Smooth muscle cell (in vitro differentiated cells): ENCODE measurements around the gene FOS. TPM values are rescaled to one million over a fixed set of nuclear protein-coding genes. Genes with fewer than 3 reads are reported as not detected.
A peak's percentile ranks its signal among the peaks of the same experiment; 100 is the strongest.

Experiments
- DNase-seq: peaks from one replicate; lab custom pipeline; 2025; ENCODE audit not compliant: unreplicated experiment; lab: John Stamatoyannopoulos, UW
- H2AFZ ChIP-seq: fragments of 200-600 bp; sonication (generic); 2 replicates; pipeline ENCODE4 v1.6.0; 2016; ENCODE audit warnings: antibody characterized with exemption, low read depth, mild to moderate bottlenecking
- H3F3A ChIP-seq: fragments of 200-600 bp; sonication (generic); 2 replicates; pipeline ENCODE4 v1.6.0; 2017; ENCODE audit warnings: antibody characterized with exemption, low read depth
- H3K27ac ChIP-seq: fragments of 200-600 bp; sonication (generic); 2 replicates; pipeline ENCODE4 v1.5.1; 2016; ENCODE audit warnings: low read depth, mild to moderate bottlenecking
- H3K27me3 ChIP-seq: fragments of 200-600 bp; sonication (generic); 2 replicates; pipeline ENCODE4 v1.6.1; 2016; ENCODE audit warnings: low read depth, mild to moderate bottlenecking
- H3K36me3 ChIP-seq: fragments of 200-600 bp; sonication (generic); 2 replicates; pipeline ENCODE4 v1.5.1; 2016; ENCODE audit warnings: low read depth
- H3K4me1 ChIP-seq: fragments of 200-600 bp; sonication (generic); 2 replicates; pipeline ENCODE4 v1.5.1; 2016; ENCODE audit warnings: low read depth
- H3K4me2 ChIP-seq: fragments of 200-600 bp; sonication (generic); 2 replicates; pipeline ENCODE4 v1.6.0; 2016; ENCODE audit warnings: mild to moderate bottlenecking
- H3K4me3 ChIP-seq: fragments of 200-600 bp; sonication (generic); 2 replicates; pipeline ENCODE4 v1.5.1; 2016; ENCODE audit warnings: mild to moderate bottlenecking
- H3K79me2 ChIP-seq: fragments of 200-600 bp; sonication (generic); 2 replicates; pipeline ENCODE4 v1.6.0; 2016; ENCODE audit warnings: low read depth, mild to moderate bottlenecking
- H3K9ac ChIP-seq: fragments of 200-600 bp; sonication (generic); 2 replicates; pipeline ENCODE4 v1.6.0; 2016; ENCODE audit warnings: low read depth
- H3K9me3 ChIP-seq: fragments of 200-600 bp; sonication (generic); replicated peaks from 2 replicates; pipeline ENCODE4 v1.5.1; 2016; ENCODE audit warnings: low read depth
- H4K20me1 ChIP-seq: fragments of 200-600 bp; sonication (generic); 2 replicates; pipeline ENCODE4 v1.6.0; 2016; ENCODE audit warnings: low read depth
- WGBS: methylation state at CpG from one replicate; pipeline ENCODE4 v1.1.7; 2016; ENCODE audit warnings: low lambda C conversion rate; 5-methylcytosine and 5-hydroxymethylcytosine counted together
- polyA plus RNA-seq: library from polyadenylated mRNA; unstranded; fragments of >200 nt; fragmentation: Nextera tagmentation; extraction: Ambion mirVana; gene quantifications from 2 replicates; pipeline ENCODE4 v1.2.1, GENCODE V29; 2016
- total RNA-seq: library from RNA; depleted of rRNA; stranded (reverse); fragments of >200 nt; gene quantifications from 2 replicates; pipeline ENCODE4 v1.2.3, GENCODE V29; 2014
- TF ChIP-seq, protein P1 (sequence below): fragments of 200-600 bp; sonication (generic); IDR thresholded peaks from 2 replicates; pipeline ENCODE4 v1.5.1; 2017; ENCODE audit warnings: borderline replicate concordance, mild to moderate bottlenecking, antibody characterized with exemption; ENCODE audit not compliant: insufficient read depth, poor library complexity, severe bottlenecking

The FOS gene
- total and polyA plus RNA-seq, 2 experiments from 2014 or later = 1,280 to 1,567 TPM

DNA sequence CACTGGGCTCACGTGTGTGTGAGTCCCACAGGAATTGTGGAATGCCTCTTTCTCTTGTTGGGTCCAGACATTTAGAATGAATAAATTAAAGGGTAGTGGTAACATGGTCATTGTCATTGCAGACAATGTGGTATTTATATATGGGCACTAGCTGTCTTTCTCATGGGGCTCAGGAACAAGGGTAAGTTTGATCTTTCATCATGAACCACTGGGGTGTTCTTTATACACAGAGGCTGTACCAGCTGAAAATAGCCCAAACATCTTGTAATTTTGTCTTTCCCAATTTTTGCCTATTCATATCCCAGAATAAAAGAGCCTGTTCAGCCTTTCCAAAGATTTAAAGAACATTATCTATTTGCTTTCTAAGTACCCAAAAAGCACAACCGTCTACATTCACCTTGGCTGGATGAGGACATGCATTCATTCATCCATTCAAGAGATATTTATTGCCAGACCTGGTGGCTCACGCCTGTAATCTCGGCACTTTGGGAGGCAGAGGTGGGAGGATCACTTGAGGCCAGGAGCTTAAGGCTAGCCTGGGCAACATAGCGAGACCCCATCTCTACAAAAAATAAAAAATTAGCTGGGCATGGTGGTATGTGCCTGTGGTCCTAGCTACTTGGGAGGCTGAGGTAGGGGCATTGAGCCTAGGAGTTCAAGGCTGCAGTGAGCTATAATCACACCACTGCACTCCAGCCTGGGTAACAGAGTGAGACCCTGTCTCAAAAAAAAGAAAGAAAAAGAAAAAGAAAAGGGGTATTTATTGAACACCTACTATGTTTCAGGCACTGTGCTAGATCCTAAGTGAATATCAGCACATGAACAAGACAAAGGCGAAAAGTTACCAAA, 4.4 kb upstream of the FOS start:
- Histone ChIP-seq H3K79me2 (peaks cover 5% of the 10 kb centered on the region), H3K4me2 (no peak overlapping the region), H4K20me1 (peaks cover 6% of the 10 kb centered on the region), H3K4me1 (no peaks in the 10 kb centered on the region), H2AFZ (no peak overlapping the region), H3K27me3 (no peaks in the 10 kb centered on the region), H3F3A (peaks cover 8% of the 10 kb centered on the region), H3K9ac (no peak overlapping the region), H3K27ac (peak overlapping the region; percentile 12), H3K36me3 (no peaks in the 10 kb centered on the region), H3K9me3 (no peaks in the 10 kb centered on the region), H3K4me3 (no peak overlapping the region)
- 75% methylated on average over 6 of the region's 6 CpGs for WGBS
- TF ChIP-seq, protein P1, sequence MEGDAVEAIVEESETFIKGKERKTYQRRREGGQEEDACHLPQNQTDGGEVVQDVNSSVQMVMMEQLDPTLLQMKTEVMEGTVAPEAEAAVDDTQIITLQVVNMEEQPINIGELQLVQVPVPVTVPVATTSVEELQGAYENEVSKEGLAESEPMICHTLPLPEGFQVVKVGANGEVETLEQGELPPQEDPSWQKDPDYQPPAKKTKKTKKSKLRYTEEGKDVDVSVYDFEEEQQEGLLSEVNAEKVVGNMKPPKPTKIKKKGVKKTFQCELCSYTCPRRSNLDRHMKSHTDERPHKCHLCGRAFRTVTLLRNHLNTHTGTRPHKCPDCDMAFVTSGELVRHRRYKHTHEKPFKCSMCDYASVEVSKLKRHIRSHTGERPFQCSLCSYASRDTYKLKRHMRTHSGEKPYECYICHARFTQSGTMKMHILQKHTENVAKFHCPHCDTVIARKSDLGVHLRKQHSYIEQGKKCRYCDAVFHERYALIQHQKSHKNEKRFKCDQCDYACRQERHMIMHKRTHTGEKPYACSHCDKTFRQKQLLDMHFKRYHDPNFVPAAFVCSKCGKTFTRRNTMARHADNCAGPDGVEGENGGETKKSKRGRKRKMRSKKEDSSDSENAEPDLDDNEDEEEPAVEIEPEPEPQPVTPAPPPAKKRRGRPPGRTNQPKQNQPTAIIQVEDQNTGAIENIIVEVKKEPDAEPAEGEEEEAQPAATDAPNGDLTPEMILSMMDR = no peak
- no peak for DNase-seq

DNA sequence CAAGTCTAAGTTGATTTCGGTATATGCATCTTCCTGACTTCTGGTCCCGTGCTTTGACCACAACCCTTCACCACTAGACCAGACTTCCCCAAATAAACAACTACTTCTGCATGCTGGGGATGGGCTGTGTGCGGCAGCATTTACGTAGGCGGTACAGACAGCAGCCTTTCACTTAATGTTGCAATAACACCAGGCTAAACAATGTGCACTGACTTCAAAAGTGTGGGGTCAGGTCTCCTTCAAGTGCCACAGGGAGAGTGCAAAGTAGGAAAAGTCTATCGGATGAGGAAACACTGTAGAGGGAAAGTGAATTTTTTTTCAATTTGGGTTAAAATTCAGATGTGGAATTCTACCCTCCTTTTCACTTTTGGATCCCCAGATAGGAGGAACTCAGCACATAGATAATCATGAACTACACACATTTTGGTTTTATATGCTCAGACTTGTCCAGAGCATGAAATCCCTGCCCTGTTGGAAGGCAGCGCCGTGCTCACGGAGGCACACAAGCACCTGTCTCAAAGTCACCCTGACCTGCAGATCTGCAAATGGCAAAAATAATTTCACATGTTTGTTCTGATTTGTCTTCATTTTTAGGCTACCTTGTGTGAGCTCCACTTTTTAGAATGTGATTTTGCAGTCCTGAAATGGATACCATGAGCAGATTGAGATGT, 3.6 kb upstream of the FOS start:
- Histone ChIP-seq H3K36me3 (peaks cover under 1% of the 10 kb centered on the region), H3K27me3 (no peaks in the 10 kb centered on the region), H3K9me3 (no peaks in the 10 kb centered on the region), H3K4me1 (peaks cover 1% of the 10 kb centered on the region), H3K9ac (no peak overlapping the region), H3F3A (peaks cover 12% of the 10 kb centered on the region), H3K27ac (no peak overlapping the region), H3K4me3 (no peak overlapping the region), H3K79me2 (peaks cover 13% of the 10 kb centered on the region), H4K20me1 (peaks cover 14% of the 10 kb centered on the region), H3K4me2 (no peak overlapping the region), H2AFZ (no peak overlapping the region)
- TF ChIP-seq, protein P1 = no peak
- WGBS = 54% methylated on average over 9 of the region's 9 CpGs
- DNase-seq = no peak

DNA sequence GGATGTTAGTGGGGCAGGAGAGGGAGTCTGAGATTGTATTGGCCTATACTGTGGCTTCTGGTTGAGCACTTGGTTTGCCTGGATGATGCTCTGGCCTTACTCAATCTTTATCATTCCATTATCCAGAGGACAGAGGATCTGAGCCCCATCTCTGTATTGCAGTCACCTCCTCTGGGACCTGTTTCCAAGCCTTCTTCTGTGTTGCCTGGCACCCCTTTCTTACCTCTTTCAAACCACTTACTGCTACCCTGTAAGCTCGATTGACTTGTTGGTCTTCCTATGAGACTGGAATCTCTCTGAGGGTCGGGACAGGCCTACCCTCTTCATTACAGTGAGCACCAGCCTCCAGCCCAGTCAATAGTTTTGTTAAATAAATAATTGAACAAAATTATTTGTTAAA, 3.0 kb upstream of the FOS start:
- Histone ChIP-seq H3K9ac (no peak overlapping the region), H3K4me3 (no peak overlapping the region), H3F3A (peaks cover 16% of the 10 kb centered on the region), H3K36me3 (peaks cover 5% of the 10 kb centered on the region), H3K79me2 (peaks cover 18% of the 10 kb centered on the region), H3K4me2 (no peak overlapping the region), H3K4me1 (peaks cover 5% of the 10 kb centered on the region), H3K9me3 (no peaks in the 10 kb centered on the region), H3K27ac (no peak overlapping the region), H4K20me1 (peaks cover 19% of the 10 kb centered on the region), H2AFZ (no peak overlapping the region), H3K27me3 (no peaks in the 10 kb centered on the region)
- TF ChIP-seq, protein P1 = no peak
- 76% methylated on average over 2 of the region's 2 CpGs for WGBS
- no peak for DNase-seq
